GM12864 (cell line): ENCODE measurements around the gene EGLN1.

ENCODE experiments used
- DNase-seq: peaks from one replicate; pipeline ENCODE4 v3.0.0-alpha.2; 2011; ENCODE audit warnings: low read depth
- H3K4me3 ChIP-seq: 2 replicates; pipeline ENCODE4 v1.5.1; 2011; ENCODE audit warnings: mild to moderate bottlenecking, low read depth, low read length, control low read depth
- CTCF ChIP-seq: IDR thresholded peaks from 2 replicates; pipeline ENCODE4 v1.5.1; 2011; ENCODE audit warnings: low read depth, mild to moderate bottlenecking, moderate library complexity, low read length, control low read depth, inconsistent platforms; ENCODE audit errors: missing control alignments

Gene EGLN1

GRCh38 chr1:231416901-231417300, 5.2 kb downstream of the EGLN1 start:
- no peak for DNase-seq
- no peak overlapping the region for H3K4me3 ChIP-seq
- no peak for TF ChIP-seq CTCF

GRCh38 chr1:231415018-231415583, 7.0 kb downstream of the EGLN1 start:
- no peak overlapping the region for H3K4me3 ChIP-seq
- TF ChIP-seq CTCF = no peak
- no peak for DNase-seq

GRCh38 chr1:231414260-231415016, 7.6 kb downstream of the EGLN1 start:
- no peak overlapping the region for H3K4me3 ChIP-seq
- TF ChIP-seq CTCF = no peak
- DNase-seq = no peak

GRCh38 chr1:231413749-231414082, 8.4 kb downstream of the EGLN1 start:
- no peak for TF ChIP-seq CTCF
- H3K4me3 ChIP-seq = no peak overlapping the region
- DNase-seq = no peak

- H3K4me3 ChIP-seq = no peak overlapping the region
- TF ChIP-seq CTCF = no peak
- no peak for DNase-seq
These were observed 11.0 kb downstream of the EGLN1 start for GRCh38 chr1:231411036-231411531.

GRCh38 chr1:231410036-231410612, 12.0 kb downstream of the EGLN1 start:
- no peak for DNase-seq
- no peak for TF ChIP-seq CTCF
- H3K4me3 ChIP-seq = no peak overlapping the region
